Measurements from ENCODE around the gene NDRG3.

DNA sequence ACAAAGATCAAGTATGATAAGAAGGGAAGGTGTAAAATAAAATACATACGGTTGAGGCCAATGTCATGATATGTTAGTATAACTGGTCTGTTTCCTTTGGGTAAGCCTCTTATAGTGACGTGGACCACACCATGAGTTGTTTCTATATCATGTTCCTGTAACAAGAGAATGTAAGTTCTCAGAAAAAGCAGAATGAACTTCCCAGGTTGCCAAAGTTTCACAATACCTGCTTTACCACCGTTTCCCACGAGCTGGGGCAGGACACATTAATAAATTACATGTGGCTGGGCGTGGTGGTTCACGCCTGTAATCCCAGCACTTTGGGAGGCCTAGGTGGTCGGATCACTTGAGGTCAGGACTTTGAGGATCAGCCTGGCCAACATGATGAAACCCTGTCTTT is 57.3 kb downstream of the NDRG3 start:
- TF ChIP-seq, protein P1, sequence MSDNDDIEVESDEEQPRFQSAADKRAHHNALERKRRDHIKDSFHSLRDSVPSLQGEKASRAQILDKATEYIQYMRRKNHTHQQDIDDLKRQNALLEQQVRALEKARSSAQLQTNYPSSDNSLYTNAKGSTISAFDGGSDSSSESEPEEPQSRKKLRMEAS (IDR thresholded peaks at IDR 0.05; ENCODE audit: insufficient read depth, insufficient read length) = no peak
- TF ChIP-seq, protein P2, sequence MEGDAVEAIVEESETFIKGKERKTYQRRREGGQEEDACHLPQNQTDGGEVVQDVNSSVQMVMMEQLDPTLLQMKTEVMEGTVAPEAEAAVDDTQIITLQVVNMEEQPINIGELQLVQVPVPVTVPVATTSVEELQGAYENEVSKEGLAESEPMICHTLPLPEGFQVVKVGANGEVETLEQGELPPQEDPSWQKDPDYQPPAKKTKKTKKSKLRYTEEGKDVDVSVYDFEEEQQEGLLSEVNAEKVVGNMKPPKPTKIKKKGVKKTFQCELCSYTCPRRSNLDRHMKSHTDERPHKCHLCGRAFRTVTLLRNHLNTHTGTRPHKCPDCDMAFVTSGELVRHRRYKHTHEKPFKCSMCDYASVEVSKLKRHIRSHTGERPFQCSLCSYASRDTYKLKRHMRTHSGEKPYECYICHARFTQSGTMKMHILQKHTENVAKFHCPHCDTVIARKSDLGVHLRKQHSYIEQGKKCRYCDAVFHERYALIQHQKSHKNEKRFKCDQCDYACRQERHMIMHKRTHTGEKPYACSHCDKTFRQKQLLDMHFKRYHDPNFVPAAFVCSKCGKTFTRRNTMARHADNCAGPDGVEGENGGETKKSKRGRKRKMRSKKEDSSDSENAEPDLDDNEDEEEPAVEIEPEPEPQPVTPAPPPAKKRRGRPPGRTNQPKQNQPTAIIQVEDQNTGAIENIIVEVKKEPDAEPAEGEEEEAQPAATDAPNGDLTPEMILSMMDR (IDR thresholded peaks at IDR 0.05; ENCODE audit: extremely low read depth in 1 of 2, insufficient read depth in 1 of 2, low read depth in 1 of 2, low read length in 2 of 2) = no peak
- TF ChIP-seq FOS (IDR thresholded peaks at IDR 0.05; ENCODE audit: borderline replicate concordance, insufficient read depth, low read length) (no peak), POLR2AphosphoS5 (IDR thresholded peaks at IDR 0.05; ENCODE audit: insufficient read depth, low read depth, low read length) (no peak), POLR2A (IDR thresholded peaks at IDR 0.05; ENCODE audit: low read depth, low read length) (no peak), EZH2 (IDR thresholded peaks at IDR 0.05; ENCODE audit: borderline replicate concordance, low read depth, low read length, severe bottlenecking) (no peak), MYC (IDR thresholded peaks at IDR 0.05; ENCODE audit: low read depth, low read length) (no peak)
